Neural cell (in vitro differentiated cells): ENCODE data around the gene GAR1. TPM values are rescaled to one million over a fixed set of nuclear protein-coding genes. Genes with fewer than 3 reads are reported as not detected.

Source experiments
- H2AFZ ChIP-seq: fragments of 200-600, 300-800 bp; sonication (generic), shearing (Covaris generic); 2 replicates; pipeline ENCODE4 v1.6.0; 2014; ENCODE audit warnings: low read depth, mild to moderate bottlenecking, antibody characterized with exemption, low read length, moderate library complexity
- H3F3A ChIP-seq: fragments of 200-600 bp; shearing (Covaris generic); 2 replicates; pipeline ENCODE4 v1.6.1; 2016; ENCODE audit warnings: mild to moderate bottlenecking, moderate library complexity, mixed read lengths, antibody characterized with exemption, low read length; ENCODE audit not compliant: insufficient read depth, poor library complexity, severe bottlenecking
- H3K27ac ChIP-seq: fragments of 200-600, 300-800 bp; sonication (generic), shearing (Covaris generic); 2 replicates; pipeline ENCODE4 v1.5.1; 2014; ENCODE audit warnings: mild to moderate bottlenecking, low read length, moderate library complexity
- H3K27me3 ChIP-seq: fragments of 300-800, 200-600 bp; sonication (generic), shearing (Covaris generic); 2 replicates; pipeline ENCODE4 v1.6.0; 2014; ENCODE audit warnings: mild to moderate bottlenecking, low read depth, low read length, moderate library complexity; ENCODE audit not compliant: insufficient read depth
- H3K36me3 ChIP-seq: fragments of 300-800, 200-600 bp; sonication (generic), shearing (Covaris generic); 2 replicates; pipeline ENCODE4 v1.5.1; 2014; ENCODE audit warnings: mild to moderate bottlenecking, antibody characterized with exemption, low read length, moderate library complexity; ENCODE audit not compliant: insufficient read depth
- H3K4me2 ChIP-seq: fragments of 300-800, 200-600 bp; sonication (generic), shearing (Covaris generic); 2 replicates; pipeline ENCODE4 v1.6.0; 2014; ENCODE audit warnings: mild to moderate bottlenecking, low read length
- H3K4me3 ChIP-seq: fragments of 300-800, 200-600 bp; sonication (generic), shearing (Covaris generic); 2 replicates; pipeline ENCODE4 v1.5.1; 2014; ENCODE audit warnings: mild to moderate bottlenecking, low read length, moderate library complexity
- H3K79me2 ChIP-seq: fragments of 200-600 bp; shearing (Covaris generic); replicated peaks from 2 replicates; pipeline ENCODE4 v1.6.0; 2014; ENCODE audit warnings: mild to moderate bottlenecking, low read length, moderate library complexity; ENCODE audit not compliant: insufficient read depth
- H3K9ac ChIP-seq: fragments of 300-800, 200-600 bp; sonication (generic), shearing (Covaris generic); 2 replicates; pipeline ENCODE4 v1.6.1; 2016; ENCODE audit warnings: mild to moderate bottlenecking, low read length, mixed read lengths
- H3K9me2 ChIP-seq: fragments of 200-600 bp; shearing (Covaris generic); 2 replicates; pipeline ENCODE4 v1.6.1; 2016; ENCODE audit warnings: mild to moderate bottlenecking, low read length, mixed read lengths; ENCODE audit not compliant: insufficient read depth
- H3K9me3 ChIP-seq: fragments of 200-600, 300-800 bp; sonication (generic), shearing (Covaris generic); 2 replicates; pipeline ENCODE4 v1.6.1; 2016; ENCODE audit warnings: mild to moderate bottlenecking, mixed run types, low read length, moderate library complexity, mixed read lengths
- H4K20me1 ChIP-seq: fragments of 200-600 bp; shearing (Covaris generic); 2 replicates; pipeline ENCODE4 v1.6.1; 2016; ENCODE audit warnings: mild to moderate bottlenecking, mixed run types; ENCODE audit not compliant: insufficient read depth
- EP300 ChIP-seq: fragments of 450-650 bp; conservative IDR thresholded peaks from 2 replicates; pipeline ENCODE4 v1.6.1; 2014; ENCODE audit warnings: antibody characterized with exemption, mild to moderate bottlenecking, moderate library complexity; ENCODE audit not compliant: poor library complexity, severe bottlenecking
- EZH2 ChIP-seq: fragments of 200-600, 300-800 bp; shearing (Covaris generic), sonication (generic); IDR thresholded peaks from 2 replicates; pipeline ENCODE4 v1.6.1; 2014; ENCODE audit warnings: antibody characterized with exemption, low read length, borderline replicate concordance, mild to moderate bottlenecking; ENCODE audit not compliant: insufficient read depth, poor library complexity, severe bottlenecking
- MXI1 ChIP-seq: fragments of 450-650 bp; conservative IDR thresholded peaks from 2 replicates; pipeline ENCODE4 v1.6.1; 2014; ENCODE audit warnings: antibody characterized with exemption, mild to moderate bottlenecking; ENCODE audit not compliant: poor library complexity, severe bottlenecking
- POLR2AphosphoS5 ChIP-seq: IDR thresholded peaks from 2 replicates; pipeline ENCODE4 v1.6.1; 2012
- RAD21 ChIP-seq: fragments of 450-650 bp; conservative IDR thresholded peaks from 2 replicates; pipeline ENCODE4 v1.6.1; 2014; ENCODE audit warnings: antibody characterized with exemption, mild to moderate bottlenecking, moderate library complexity
- SMC3 ChIP-seq: fragments of 450-650 bp; conservative IDR thresholded peaks from 2 replicates; pipeline ENCODE4 v1.6.1; 2014; ENCODE audit warnings: antibody characterized with exemption, mild to moderate bottlenecking, moderate library complexity; ENCODE audit not compliant: poor library complexity
- TAF1 ChIP-seq: IDR thresholded peaks from 2 replicates; pipeline ENCODE4 v1.6.1; 2012; ENCODE audit warnings: low read depth
- polyA plus RNA-seq: library from polyadenylated mRNA; depleted of rRNA; stranded (reverse); fragments of >200 nt; gene quantifications from 2 replicates; pipeline ENCODE4 v1.2.3, GENCODE V29; 2014
- TF ChIP-seq, protein P1 (sequence below): fragments of 450-650 bp; IDR thresholded peaks from 2 replicates; pipeline ENCODE4 v1.5.1; 2014; ENCODE audit warnings: antibody characterized with exemption, mild to moderate bottlenecking, moderate library complexity; ENCODE audit not compliant: poor library complexity, severe bottlenecking
- TF ChIP-seq, protein P2 (sequence below): IDR thresholded peaks from 2 replicates; pipeline ENCODE4 v1.6.1; 2012; ENCODE audit warnings: borderline replicate concordance

GAR1 gene
- polyA plus RNA-seq, 1 donor from 2014 or later = 9.1 TPM

DNA sequence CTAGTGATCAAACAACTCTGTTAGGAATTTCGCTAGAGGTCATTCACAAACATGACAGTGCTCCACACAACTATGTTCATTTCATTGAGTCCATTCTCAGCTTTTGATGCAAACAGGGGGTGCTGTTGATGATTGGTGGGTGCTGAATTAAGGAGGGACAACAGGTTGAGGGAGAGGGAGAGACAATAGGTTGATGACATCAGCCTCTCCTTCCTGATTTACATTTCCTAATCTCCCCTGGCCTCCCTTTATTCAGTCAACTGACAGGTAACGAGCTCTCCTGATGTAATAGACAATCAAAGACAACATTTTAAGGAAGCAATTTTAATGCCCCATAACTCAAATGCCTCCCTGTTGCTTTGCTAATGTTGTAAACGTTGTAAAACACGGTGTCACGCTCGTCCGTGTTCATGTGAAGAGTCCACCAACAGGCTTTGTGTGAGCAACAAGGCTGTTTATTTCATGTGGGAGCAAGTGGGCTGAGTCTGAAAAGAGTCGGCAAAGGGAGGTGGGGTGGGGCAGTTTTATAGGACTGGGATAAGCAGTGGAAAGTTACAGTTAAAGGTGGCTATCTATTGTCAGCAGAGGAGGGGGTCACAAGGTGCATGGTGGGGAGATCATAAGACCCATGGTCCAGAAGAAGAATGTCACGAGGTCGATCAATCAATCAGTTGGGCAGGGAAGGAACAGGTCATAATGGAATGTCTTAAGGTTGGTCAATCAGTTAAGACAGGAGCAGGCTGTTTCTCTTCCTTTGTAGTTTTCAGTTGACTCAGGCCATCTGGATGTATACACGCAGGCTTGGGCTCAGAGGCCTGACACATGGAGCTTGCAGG lies 4.8 kb upstream of the GAR1 start:
- Histone ChIP-seq H3K4me2 (no peak overlapping the region), H3K79me2 (peaks cover under 1% of the 10 kb centered on the region)

DNA sequence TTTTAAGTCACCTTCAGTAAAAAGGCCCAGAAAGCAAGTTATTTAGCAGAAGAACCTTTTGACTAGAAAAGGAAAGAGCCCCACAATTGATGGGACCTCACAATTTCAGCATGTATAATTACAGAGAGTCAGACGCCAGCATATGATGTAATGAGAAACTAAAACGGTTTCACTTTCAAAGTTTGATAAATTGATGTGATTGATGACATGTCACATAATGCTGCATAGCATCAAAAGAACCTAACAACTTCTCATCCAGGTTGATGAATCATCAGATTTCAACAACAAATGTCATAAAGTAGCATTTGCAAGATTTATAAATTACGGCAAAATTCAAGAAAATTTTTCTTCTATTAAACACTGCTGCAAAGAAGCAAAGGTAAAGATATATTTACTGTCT lies 3.9 kb upstream of the GAR1 start:
- H2AFZ ChIP-seq = no peak overlapping the region
- no peaks in the 10 kb centered on the region for H3K9me2 ChIP-seq
- TF ChIP-seq EP300 (no peak), TAF1 (no peak)
- TF ChIP-seq, protein P1, sequence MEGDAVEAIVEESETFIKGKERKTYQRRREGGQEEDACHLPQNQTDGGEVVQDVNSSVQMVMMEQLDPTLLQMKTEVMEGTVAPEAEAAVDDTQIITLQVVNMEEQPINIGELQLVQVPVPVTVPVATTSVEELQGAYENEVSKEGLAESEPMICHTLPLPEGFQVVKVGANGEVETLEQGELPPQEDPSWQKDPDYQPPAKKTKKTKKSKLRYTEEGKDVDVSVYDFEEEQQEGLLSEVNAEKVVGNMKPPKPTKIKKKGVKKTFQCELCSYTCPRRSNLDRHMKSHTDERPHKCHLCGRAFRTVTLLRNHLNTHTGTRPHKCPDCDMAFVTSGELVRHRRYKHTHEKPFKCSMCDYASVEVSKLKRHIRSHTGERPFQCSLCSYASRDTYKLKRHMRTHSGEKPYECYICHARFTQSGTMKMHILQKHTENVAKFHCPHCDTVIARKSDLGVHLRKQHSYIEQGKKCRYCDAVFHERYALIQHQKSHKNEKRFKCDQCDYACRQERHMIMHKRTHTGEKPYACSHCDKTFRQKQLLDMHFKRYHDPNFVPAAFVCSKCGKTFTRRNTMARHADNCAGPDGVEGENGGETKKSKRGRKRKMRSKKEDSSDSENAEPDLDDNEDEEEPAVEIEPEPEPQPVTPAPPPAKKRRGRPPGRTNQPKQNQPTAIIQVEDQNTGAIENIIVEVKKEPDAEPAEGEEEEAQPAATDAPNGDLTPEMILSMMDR = no peak
- H3K4me2 ChIP-seq = no peak overlapping the region
- no peak overlapping the region for H3K9ac ChIP-seq
- H3K36me3 ChIP-seq = no peaks in the 10 kb centered on the region
- H3K4me3 ChIP-seq = no peak overlapping the region
- no peaks in the 10 kb centered on the region for H4K20me1 ChIP-seq
- H3K9me3 ChIP-seq = no peaks in the 10 kb centered on the region
- no peaks in the 10 kb centered on the region for H3K27me3 ChIP-seq
- H3K27ac ChIP-seq = no peak overlapping the region
- peaks cover 10% of the 10 kb centered on the region for H3K79me2 ChIP-seq
- no peaks in the 10 kb centered on the region for H3F3A ChIP-seq

More for the DNA sequence above, 4.8 kb upstream of the GAR1 start:
- Histone ChIP-seq H4K20me1 (no peaks in the 10 kb centered on the region), H3F3A (no peaks in the 10 kb centered on the region), H2AFZ (no peak overlapping the region), H3K9ac (no peak overlapping the region), H3K4me3 (no peak overlapping the region), H3K27me3 (no peaks in the 10 kb centered on the region), H3K27ac (no peak overlapping the region), H3K9me2 (no peaks in the 10 kb centered on the region), H3K9me3 (no peaks in the 10 kb centered on the region), H3K36me3 (no peaks in the 10 kb centered on the region)
- no peak for TF ChIP-seq POLR2AphosphoS5
- no peak for TF ChIP-seq EP300
- no peak for TF ChIP-seq MXI1
- no peak for TF ChIP-seq RAD21
- TF ChIP-seq, protein P1 = no peak
- TF ChIP-seq SMC3 = no peak
- TF ChIP-seq, protein P2, sequence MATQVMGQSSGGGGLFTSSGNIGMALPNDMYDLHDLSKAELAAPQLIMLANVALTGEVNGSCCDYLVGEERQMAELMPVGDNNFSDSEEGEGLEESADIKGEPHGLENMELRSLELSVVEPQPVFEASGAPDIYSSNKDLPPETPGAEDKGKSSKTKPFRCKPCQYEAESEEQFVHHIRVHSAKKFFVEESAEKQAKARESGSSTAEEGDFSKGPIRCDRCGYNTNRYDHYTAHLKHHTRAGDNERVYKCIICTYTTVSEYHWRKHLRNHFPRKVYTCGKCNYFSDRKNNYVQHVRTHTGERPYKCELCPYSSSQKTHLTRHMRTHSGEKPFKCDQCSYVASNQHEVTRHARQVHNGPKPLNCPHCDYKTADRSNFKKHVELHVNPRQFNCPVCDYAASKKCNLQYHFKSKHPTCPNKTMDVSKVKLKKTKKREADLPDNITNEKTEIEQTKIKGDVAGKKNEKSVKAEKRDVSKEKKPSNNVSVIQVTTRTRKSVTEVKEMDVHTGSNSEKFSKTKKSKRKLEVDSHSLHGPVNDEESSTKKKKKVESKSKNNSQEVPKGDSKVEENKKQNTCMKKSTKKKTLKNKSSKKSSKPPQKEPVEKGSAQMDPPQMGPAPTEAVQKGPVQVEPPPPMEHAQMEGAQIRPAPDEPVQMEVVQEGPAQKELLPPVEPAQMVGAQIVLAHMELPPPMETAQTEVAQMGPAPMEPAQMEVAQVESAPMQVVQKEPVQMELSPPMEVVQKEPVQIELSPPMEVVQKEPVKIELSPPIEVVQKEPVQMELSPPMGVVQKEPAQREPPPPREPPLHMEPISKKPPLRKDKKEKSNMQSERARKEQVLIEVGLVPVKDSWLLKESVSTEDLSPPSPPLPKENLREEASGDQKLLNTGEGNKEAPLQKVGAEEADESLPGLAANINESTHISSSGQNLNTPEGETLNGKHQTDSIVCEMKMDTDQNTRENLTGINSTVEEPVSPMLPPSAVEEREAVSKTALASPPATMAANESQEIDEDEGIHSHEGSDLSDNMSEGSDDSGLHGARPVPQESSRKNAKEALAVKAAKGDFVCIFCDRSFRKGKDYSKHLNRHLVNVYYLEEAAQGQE = no peak
- no peak for TF ChIP-seq TAF1
- TF ChIP-seq EZH2 = no peak
